Testis (tissue), 2 donors: ENCODE measurements around the gene PTPN6.

Experiments
- CTCF ChIP-seq, 3 experiments: fragments of 450-650 bp in 2 of 3; fragments of 200-600 bp in 1 of 3; sonication (generic) in 1 of 3; IDR thresholded peaks; one replicate each; pipeline ENCODE4 v1.5.1; 2016 to 2019; ENCODE audit warnings: antibody characterized with exemption in 3 of 3, mild to moderate bottlenecking in 2 of 3, moderate library complexity in 1 of 3
- POLR2A ChIP-seq: fragments of 450-650 bp; IDR thresholded peaks from one replicate; pipeline ENCODE4 v1.6.1; 2017; ENCODE audit warnings: antibody characterized with exemption, mild to moderate bottlenecking, moderate library complexity

GRCh38 chr12:6904280-6905276, 46.6 kb upstream of the PTPN6 start, which contains the start of gene LRRC23:
- TF ChIP-seq CTCF (IDR thresholded peaks at IDR 0.05) (no peak), POLR2A (no peak)
